ENCODE data around the gene NFIC. TPM values are rescaled to one million over a fixed set of nuclear protein-coding genes. Genes with fewer than 3 reads are reported as not detected.
A peak's percentile ranks its signal among the peaks of the same experiment; 100 is the strongest.
"Not testable (repeated sequence)": the region's sequence is repeated elsewhere in the genome, so short reads cannot be mapped to it uniquely, and the experiment has no call there.

NFIC gene
- total RNA-seq, 2 donors from 2014 or later = 42.0 to 71.3 TPM

- TF ChIP-seq CTCF (IDR thresholded peaks at IDR 0.05) = no peak
- H3K27me3 ChIP-seq = no peaks in the 10 kb centered on the region
- no peak overlapping the region for H3K4me3 ChIP-seq
- H3K9ac ChIP-seq (ENCODE audit: low read depth in 2 of 2, low read length in 2 of 2) = no peak overlapping the region
- intact Hi-C loops (cut with DNase I) = no loop called here
- no peak overlapping the region for H3K27ac ChIP-seq
- peak; percentile 33 for DNase-seq
- peaks cover 11% of the 10 kb centered on the region for H3K4me1 ChIP-seq
- H3K9me3 ChIP-seq = no peaks in the 10 kb centered on the region
- no peaks in the 10 kb centered on the region for H3K36me3 ChIP-seq
These were observed 23.5 kb downstream of the NFIC start for GRCh38 chr19:3389876-3390371.

- H3K9me3 ChIP-seq; DNase-seq; H3K9ac ChIP-seq (ENCODE audit: low read depth in 2 of 2, low read length in 2 of 2); H3K27ac ChIP-seq; H3K36me3 ChIP-seq; H3K27me3 ChIP-seq; H3K4me3 ChIP-seq; intact Hi-C loops (cut with DNase I): not testable (repeated sequence)
- peaks cover 11% of the 10 kb centered on the region for H3K4me1 ChIP-seq
These were observed 25.5 kb downstream of the NFIC start for GRCh38 chr19:3391911-3392310.

GRCh38 chr19:3392480-3392879, 26.1 kb downstream of the NFIC start:
- Histone ChIP-seq H3K27me3 (no peaks in the 10 kb centered on the region), H3K9me3 (no peaks in the 10 kb centered on the region), H3K4me1 (peaks cover 16% of the 10 kb centered on the region), H3K9ac (ENCODE audit: low read depth in 2 of 2, low read length in 2 of 2) (no peak overlapping the region), H3K36me3 (no peaks in the 10 kb centered on the region), H3K27ac (no peak overlapping the region), H3K4me3 (no peak overlapping the region)
- no peak for TF ChIP-seq CTCF (IDR thresholded peaks at IDR 0.05)
- intact Hi-C loops (cut with DNase I) = no loop called here
- DNase-seq = no peak

- Histone ChIP-seq H3K9ac (ENCODE audit: low read depth in 2 of 2, low read length in 2 of 2) (peak overlapping the region in 1 of 2 donors; percentile 80), H3K36me3 (no peaks in the 10 kb centered on the region), H3K9me3 (no peaks in the 10 kb centered on the region), H3K27me3 (no peaks in the 10 kb centered on the region), H3K4me3 (no peak overlapping the region), H3K4me1 (peaks cover 12% of the 10 kb centered on the region), H3K27ac (no peak overlapping the region)
- no peak for DNase-seq
- no peak for TF ChIP-seq CTCF (IDR thresholded peaks at IDR 0.05)
- intact Hi-C loops (cut with DNase I) = no loop called here
These were observed 30.5 kb downstream of the NFIC start for GRCh38 chr19:3396881-3397265.

- intact Hi-C loops (cut with DNase I) = no loop called here
- Histone ChIP-seq H3K27ac (no peak overlapping the region), H3K9me3 (no peaks in the 10 kb centered on the region), H3K4me1 (peaks cover 12% of the 10 kb centered on the region), H3K4me3 (no peak overlapping the region), H3K27me3 (no peaks in the 10 kb centered on the region), H3K36me3 (no peaks in the 10 kb centered on the region), H3K9ac (ENCODE audit: low read depth in 2 of 2, low read length in 2 of 2) (peak overlapping the region; percentile 56 to 80)
- DNase-seq = peak; percentile 57
- TF ChIP-seq CTCF (IDR thresholded peaks at IDR 0.05) = no peak
These were observed 31.1 kb downstream of the NFIC start for GRCh38 chr19:3397266-3398022.

Data from colonic mucosa (tissue), 4 donors.